B cell (primary cell): Measurements from ENCODE around the gene HOXB8.

Experiments
- EZH2 ChIP-seq: IDR thresholded peaks from 2 replicates; pipeline ENCODE4 v1.6.1; 2012; ENCODE audit warnings: borderline replicate concordance, low read depth, mild to moderate bottlenecking, moderate library complexity, low read length; ENCODE audit not compliant: insufficient read depth, poor library complexity, severe bottlenecking
- TF ChIP-seq, protein P1 (sequence below): fragments of 200-600 bp; IDR thresholded peaks from one replicate; pipeline ENCODE4 v1.8.0; 2022; ENCODE audit warnings: antibody characterized with exemption, mild to moderate bottlenecking

DNA sequence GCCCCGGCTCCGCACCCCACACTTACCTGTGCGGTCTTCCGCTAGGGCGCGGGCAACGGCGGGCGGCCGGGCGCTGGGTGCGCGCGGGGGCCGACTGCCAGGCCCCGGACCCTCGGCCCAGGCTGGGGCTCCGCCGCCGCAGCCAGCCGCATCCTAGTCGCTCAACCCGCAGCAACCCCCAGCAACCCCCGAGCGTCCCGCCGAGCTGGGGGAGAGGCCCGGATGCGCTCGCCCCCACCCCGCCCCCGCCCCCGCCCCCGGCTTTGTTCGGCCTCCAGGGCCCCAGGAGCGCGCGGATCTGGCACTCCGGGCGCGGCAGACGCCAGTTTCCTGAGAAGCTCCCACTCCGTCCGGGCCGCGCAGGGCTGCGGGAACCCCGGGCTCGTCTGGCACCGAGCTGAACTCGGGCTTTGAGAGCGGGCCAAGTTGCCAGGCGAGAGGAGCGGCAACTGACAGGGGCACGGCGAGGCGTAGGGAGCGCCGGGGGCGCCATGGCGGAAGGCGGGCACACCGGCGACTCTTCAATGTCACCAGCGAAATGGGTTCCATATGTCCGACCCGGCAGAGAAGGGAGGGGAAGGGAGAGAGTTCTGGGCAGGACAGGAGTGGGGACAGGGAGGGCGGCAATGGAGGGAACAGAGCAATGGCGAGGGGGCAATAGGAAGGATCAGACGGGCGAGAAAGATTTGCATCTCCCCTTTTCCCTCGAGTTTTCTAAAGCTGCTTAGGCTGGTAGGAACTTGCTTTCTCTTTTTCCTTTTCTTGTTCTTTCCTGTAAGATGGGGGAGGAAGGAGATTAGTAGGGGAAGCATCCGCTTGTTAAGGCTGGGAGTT is 50.7 kb downstream of the HOXB8 start:
- TF ChIP-seq, protein P1, sequence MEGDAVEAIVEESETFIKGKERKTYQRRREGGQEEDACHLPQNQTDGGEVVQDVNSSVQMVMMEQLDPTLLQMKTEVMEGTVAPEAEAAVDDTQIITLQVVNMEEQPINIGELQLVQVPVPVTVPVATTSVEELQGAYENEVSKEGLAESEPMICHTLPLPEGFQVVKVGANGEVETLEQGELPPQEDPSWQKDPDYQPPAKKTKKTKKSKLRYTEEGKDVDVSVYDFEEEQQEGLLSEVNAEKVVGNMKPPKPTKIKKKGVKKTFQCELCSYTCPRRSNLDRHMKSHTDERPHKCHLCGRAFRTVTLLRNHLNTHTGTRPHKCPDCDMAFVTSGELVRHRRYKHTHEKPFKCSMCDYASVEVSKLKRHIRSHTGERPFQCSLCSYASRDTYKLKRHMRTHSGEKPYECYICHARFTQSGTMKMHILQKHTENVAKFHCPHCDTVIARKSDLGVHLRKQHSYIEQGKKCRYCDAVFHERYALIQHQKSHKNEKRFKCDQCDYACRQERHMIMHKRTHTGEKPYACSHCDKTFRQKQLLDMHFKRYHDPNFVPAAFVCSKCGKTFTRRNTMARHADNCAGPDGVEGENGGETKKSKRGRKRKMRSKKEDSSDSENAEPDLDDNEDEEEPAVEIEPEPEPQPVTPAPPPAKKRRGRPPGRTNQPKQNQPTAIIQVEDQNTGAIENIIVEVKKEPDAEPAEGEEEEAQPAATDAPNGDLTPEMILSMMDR, result no peak
- no peak for TF ChIP-seq EZH2
